T-helper 2 cell treated with Interferon-gamma antibody and Interleukin-4, amounts not matched to agents 5 μg/mL and 100 μg/mL, for 36 hours (primary cell): ENCODE data around the gene LCA5L.
A peak's percentile ranks its signal among the peaks of the same experiment; 100 is the strongest.
"Not testable (repeated sequence)": the region's sequence is repeated elsewhere in the genome, so short reads cannot be mapped to it uniquely, and the experiment has no call there.

Experiments used
- DNase-seq: peaks from one replicate; pipeline ENCODE4 v3.0.0; 2021; ENCODE audit warnings: low spot score
- H3K27ac Mint-ChIP-seq: one replicate; pipeline ENCODE4 v1.8.0; 2021; ENCODE audit warnings: mild to moderate bottlenecking, mixed read lengths
- H3K27me3 Mint-ChIP-seq: one replicate; pipeline ENCODE4 v1.8.0; 2021; ENCODE audit warnings: low read depth, mixed read lengths
- H3K36me3 Mint-ChIP-seq: one replicate; pipeline ENCODE4 v1.8.0; 2021; ENCODE audit warnings: low read depth, mixed read lengths
- H3K4me1 Mint-ChIP-seq: one replicate; pipeline ENCODE4 v1.8.0; 2021; ENCODE audit warnings: low read depth, mixed read lengths
- H3K4me3 Mint-ChIP-seq: one replicate; pipeline ENCODE4 v1.8.0; 2022; ENCODE audit warnings: mild to moderate bottlenecking, moderate library complexity, mixed read lengths
- H3K9me3 Mint-ChIP-seq: one replicate; pipeline ENCODE4 v1.8.0; 2021; ENCODE audit warnings: mixed read lengths

The LCA5L gene

DNA sequence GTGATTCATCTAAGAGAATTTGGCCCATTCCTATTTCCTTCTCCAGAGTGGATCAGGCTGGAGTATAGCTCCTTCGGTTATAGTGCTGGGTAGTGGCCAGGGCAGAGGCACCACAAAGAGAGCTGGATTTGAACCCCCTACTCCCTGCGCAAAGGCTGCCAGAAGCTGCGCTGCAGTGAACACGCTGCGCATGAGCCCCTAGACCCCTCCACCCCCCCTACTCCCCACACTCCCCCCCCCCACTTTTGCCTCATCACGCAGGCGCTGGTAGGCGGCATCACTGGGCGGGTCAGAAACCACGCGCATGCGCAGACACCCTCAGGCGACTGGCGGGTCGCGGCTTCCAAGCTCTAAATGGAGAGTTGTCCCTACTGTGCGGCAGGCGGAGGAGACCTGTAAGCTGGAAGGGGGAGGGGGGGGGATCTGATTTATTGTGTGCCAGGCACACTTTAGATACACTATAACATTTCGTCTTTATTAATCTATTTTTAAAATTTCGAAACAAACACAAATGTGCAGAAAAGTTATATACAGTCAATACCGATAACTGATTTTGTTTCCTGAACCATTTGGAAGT lies 58.0 kb downstream of the LCA5L start:
- H3K27me3 Mint-ChIP-seq: no peaks in the 10 kb centered on the region
- peak; percentile 85 for DNase-seq
- peak overlapping the region; percentile 83 for H3K4me3 Mint-ChIP-seq
- peaks cover 5% of the 10 kb centered on the region for H3K36me3 Mint-ChIP-seq
- peaks cover 29% of the 10 kb centered on the region for H3K4me1 Mint-ChIP-seq
- H3K9me3 Mint-ChIP-seq: no peaks in the 10 kb centered on the region
- H3K27ac Mint-ChIP-seq: peak overlapping the region; percentile 88

DNA sequence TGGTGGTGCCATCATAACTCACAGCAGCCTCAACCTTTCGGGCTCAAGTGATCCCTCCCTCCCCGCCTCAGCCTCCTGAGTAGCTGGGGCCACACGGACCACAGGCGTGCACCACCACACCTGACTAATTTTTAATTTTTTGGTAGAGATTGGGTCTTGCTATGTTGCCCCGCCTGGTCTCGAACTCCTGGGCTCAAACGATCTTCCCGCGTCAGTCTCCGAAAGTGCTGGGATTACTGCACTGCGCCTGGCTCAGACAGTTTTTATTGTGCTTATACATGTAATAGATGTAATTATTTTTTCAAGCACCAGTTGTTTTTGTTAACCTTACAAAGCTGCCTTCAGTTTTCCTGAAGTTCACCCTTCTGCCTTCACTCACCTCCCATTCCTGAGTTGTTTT lies 58.7 kb downstream of the LCA5L start:
- peak overlapping the region; percentile 88 for H3K27ac Mint-ChIP-seq
- H3K9me3 Mint-ChIP-seq: no peaks in the 10 kb centered on the region
- peak overlapping the region; percentile 83 for H3K4me3 Mint-ChIP-seq
- H3K36me3 Mint-ChIP-seq: peaks cover 2% of the 10 kb centered on the region
- no peaks in the 10 kb centered on the region for H3K27me3 Mint-ChIP-seq
- DNase-seq: no peak
- H3K4me1 Mint-ChIP-seq: peaks cover 32% of the 10 kb centered on the region

DNA sequence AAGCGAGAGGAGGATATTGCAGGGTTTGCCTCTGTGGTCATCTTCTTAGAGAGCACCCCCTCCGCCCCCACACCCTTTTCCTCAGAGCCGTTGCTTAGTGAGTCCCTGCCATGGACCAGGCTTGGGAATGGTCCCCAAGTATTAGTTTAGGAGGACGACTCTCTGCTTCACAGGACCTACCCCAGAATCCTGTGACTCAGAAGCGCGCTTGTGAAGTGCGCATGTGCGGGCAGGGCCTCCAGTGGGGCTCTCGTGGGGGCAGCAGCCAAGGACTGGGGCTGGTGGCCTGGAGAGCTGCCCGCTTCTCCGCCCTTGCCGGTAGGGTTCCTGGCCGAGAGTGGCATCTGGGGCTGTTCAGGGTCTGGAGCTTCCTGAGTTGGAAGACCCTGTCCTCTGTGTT lies 59.4 kb downstream of the LCA5L start:
- H3K36me3 Mint-ChIP-seq: peaks cover 2% of the 10 kb centered on the region
- no peaks in the 10 kb centered on the region for H3K27me3 Mint-ChIP-seq
- peak overlapping the region; percentile 71 for H3K4me3 Mint-ChIP-seq
- H3K9me3 Mint-ChIP-seq: no peaks in the 10 kb centered on the region
- peaks cover 35% of the 10 kb centered on the region for H3K4me1 Mint-ChIP-seq
- H3K27ac Mint-ChIP-seq: peak overlapping the region; percentile 69
- DNase-seq: no peak

DNA sequence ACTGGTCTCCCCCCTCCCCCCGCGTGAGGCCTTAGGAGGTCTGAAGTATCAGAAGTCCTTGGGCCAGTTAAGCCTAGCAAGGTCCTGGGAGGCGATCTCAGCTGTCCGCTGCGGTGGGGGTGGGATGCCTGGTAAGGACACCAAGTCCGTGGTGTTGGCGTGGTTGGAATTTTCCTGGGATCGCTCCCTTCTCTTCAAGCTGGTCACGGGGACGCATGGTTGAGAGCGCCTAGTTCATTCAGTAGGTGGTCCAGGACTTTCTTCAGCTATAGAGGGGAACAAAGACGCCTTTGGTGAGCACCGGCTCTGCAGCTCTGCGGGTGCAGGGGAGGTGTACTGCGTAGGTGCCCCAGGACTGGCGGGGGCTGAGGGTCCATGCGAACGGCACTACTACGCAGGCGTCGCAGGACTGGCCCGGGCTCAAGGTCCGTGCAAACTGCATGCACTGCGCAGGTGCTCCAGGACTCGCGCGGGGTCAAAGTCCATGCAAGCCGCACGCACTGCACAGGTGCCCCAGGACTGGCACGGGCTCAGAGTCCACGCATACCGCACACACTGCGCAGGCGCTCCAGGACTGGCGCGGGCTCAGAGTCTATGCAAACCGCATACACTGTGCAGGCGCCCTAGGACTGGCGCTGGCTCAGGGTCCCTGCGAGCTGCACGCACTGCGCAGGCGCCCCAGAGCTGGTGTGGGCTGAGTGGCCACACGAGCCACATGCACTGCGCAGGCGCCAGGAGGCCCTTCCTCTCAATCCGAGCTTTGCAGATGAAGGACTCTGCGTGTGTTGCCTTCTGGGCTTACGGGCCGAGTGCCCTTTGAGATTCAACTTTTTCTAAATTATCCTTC lies 60.1 kb downstream of the LCA5L start:
- Mint-ChIP-seq H3K27ac (peak overlapping the region; percentile 69), H3K4me1 (peaks cover 39% of the 10 kb centered on the region), H3K27me3 (no peaks in the 10 kb centered on the region), H3K9me3 (no peaks in the 10 kb centered on the region), H3K4me3 (peak overlapping the region; percentile 71), H3K36me3 (peaks cover 2% of the 10 kb centered on the region)
- peak; percentile 79 for DNase-seq

DNA sequence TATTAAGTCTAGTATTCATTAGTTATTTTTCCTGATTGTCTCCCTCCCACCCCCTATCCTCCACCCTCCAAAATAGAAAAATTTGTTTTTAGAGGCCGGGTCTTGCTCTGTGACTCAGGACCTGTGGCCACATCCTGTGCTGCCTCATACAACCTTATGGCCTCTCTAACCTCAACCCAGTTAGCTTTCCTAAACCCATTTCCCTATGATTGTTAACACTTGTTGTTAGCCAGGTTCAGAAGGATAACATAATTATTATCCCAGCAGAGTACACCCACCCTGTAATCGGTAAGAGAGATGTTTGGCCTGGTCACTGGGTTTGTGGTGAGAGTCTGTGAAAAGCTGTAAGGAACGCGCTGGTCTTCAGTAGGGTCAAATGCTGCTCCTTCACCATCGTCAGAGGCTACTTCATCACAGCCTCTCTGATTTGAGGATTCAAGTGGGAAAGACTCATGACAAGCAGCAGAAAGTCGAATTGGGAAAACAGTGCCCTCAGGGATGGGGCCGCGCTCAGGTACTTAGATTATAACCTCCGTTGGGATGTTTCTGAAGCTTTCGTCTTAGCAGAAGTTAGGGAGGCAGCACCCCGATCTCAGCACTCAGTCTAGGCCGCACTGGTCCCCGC lies 60.8 kb downstream of the LCA5L start:
- no peaks in the 10 kb centered on the region for H3K9me3 Mint-ChIP-seq
- DNase-seq: no peak
- peaks cover 2% of the 10 kb centered on the region for H3K36me3 Mint-ChIP-seq
- peak overlapping the region; percentile 32 for H3K4me3 Mint-ChIP-seq
- H3K27ac Mint-ChIP-seq: peak overlapping the region; percentile 49
- no peaks in the 10 kb centered on the region for H3K27me3 Mint-ChIP-seq
- peaks cover 39% of the 10 kb centered on the region for H3K4me1 Mint-ChIP-seq

DNA sequence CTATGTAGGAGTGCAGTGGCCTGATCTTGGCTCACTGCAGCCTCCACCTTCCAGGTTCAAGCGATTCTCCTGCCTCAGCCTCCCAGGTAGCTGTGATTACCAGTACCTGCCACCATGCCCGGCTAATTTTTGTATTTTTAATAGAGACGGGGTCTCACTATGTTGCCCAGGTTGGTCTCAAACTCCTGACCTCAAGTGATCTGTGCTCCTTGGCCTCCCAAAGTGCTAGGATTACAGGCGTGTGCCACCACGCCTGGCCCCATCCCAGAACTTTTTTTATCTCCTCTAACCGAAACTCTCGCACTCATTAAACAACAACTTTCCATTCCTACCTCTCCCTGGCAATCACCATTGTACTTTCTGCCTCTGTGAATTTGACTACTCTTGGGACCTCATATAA lies 63.5 kb downstream of the LCA5L start:
- not testable (repeated sequence) for H3K27me3 Mint-ChIP-seq, H3K36me3 Mint-ChIP-seq, DNase-seq, H3K9me3 Mint-ChIP-seq
- Mint-ChIP-seq H3K4me1 (peaks cover 21% of the 10 kb centered on the region), H3K4me3 (peak overlapping the region; percentile 22), H3K27ac (peak overlapping the region; percentile 23)

DNA sequence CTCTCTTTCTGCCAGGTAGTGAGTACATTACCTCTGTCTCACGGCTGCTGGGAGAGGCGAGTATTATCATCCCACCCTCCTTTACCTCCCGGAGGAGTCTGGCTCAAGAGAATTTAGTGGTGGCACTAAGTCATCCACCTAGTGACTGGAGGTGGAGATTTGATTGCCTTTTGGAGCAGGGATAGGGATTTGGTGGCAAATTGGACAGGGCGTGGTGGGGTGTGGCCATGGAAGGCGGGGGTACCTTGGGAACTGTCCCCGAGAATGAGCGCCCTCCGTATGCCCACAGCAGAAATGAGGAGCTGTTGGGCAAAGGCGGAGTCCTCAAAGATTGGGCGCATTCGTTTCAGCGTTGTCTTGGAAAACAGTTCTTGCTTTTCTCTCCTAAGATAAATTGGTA lies 64.6 kb downstream of the LCA5L start:
- Mint-ChIP-seq H3K36me3 (peaks cover 2% of the 10 kb centered on the region), H3K4me3 (peak overlapping the region; percentile 94), H3K4me1 (peaks cover 19% of the 10 kb centered on the region), H3K27me3 (no peaks in the 10 kb centered on the region), H3K9me3 (no peaks in the 10 kb centered on the region), H3K27ac (peak overlapping the region; percentile 88)
- no peak for DNase-seq

DNA sequence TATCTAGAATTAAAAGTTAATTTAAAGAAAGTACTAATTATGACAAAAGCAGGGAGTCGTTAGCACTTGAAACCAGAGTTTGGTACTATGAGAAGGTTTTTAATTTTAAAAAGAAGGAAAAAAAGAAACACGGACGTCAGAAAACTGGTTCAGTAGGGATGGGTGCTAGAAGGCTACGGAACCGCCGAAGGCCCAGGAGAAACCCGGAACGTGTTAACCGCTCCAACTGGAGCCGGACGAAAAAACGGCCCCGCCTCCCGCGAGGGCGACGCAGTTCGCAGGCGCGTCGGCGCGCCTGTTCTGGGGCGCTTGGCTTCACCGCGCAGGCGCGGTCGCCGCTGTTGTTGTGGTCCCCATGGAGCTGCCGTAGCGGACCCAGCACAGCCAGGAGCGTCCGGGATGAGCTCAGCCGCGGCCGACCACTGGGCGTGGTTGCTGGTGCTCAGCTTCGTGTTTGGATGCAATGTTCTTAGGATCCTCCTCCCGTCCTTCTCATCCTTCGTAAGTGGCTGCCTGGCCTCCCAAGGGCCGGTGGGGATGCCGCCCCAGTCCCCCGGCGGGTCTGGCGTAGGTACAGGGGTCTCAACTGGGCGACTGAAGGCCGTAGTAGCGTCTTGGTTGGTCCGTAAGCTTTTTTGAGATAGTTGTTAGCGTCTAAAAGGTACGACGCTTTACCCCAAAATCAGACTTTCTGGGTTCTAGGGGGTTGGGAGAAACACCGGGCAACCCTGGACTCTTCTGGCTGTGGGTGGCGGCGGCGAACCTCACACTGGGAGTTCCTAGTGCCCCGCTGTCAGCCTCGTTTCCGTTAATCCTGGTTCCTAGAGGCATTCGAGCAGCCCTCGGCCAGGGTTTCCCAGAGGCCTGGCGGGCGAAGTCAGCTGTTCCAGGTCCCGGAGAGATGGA lies 65.3 kb downstream of the LCA5L start:
- peak overlapping the region; percentile 94 for H3K4me3 Mint-ChIP-seq
- H3K4me1 Mint-ChIP-seq: peaks cover 17% of the 10 kb centered on the region
- no peaks in the 10 kb centered on the region for H3K9me3 Mint-ChIP-seq
- peak overlapping the region; percentile 88 for H3K27ac Mint-ChIP-seq
- DNase-seq: peak; percentile 95
- H3K27me3 Mint-ChIP-seq: peaks cover under 1% of the 10 kb centered on the region
- H3K36me3 Mint-ChIP-seq: peaks cover 2% of the 10 kb centered on the region

DNA sequence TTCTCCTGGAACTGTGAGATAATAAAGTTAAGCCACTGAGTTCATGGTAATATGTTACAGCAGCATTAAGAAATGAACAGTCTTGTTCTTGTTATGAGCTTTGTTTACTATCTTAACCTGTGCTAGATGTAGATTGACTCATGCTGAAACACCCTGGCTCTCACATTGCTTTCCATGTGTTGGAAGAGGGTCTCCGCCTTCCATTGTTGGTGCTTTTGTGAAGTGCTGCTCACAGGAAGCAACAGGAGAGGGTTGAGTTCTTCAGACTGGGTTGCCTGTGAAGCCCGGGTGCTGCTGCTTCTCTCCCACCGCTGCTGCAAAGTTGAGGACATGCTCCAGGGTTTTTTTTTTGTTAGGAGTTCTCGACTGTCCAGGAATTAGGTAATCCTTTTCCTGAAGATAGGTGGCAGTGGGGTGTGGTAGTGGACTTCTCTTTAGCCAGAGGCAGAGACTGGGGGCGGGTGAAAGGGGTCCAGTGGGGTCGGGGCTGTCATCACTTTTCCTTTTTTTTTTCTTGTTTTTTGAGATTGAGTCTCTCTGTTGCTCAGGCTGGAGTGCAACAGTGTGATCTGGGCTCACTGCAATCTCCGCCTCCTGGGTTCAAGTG lies 68.0 kb downstream of the LCA5L start:
- no peak for DNase-seq
- Mint-ChIP-seq H3K27me3 (peaks cover 9% of the 10 kb centered on the region), H3K27ac (no peak overlapping the region), H3K36me3 (peaks cover 2% of the 10 kb centered on the region), H3K4me1 (peaks cover 12% of the 10 kb centered on the region), H3K9me3 (no peaks in the 10 kb centered on the region), H3K4me3 (no peak overlapping the region)

DNA sequence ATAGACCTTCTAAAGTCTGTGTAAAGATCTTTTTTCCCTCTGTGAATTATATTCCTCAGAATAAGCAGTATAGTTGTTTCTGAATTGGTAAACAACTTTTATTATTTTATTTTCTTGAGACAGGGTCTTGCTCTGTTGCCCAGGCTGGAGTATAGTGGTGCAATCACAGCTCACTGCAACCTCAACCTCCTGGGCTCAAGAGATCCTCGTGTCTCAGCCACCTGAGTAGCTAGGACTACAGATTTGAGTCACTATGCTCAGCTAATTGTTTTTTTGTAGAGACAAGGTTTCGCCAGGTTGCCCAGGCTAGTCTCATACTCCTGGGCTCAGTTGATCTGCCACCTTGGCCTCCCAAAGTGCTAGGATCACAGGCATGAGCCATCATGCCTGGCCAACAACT lies 70.1 kb downstream of the LCA5L start:
- Mint-ChIP-seq H3K4me3 (no peak overlapping the region), H3K4me1 (peaks cover 3% of the 10 kb centered on the region), H3K27me3 (peaks cover 9% of the 10 kb centered on the region), H3K36me3 (no peaks in the 10 kb centered on the region), H3K9me3 (no peaks in the 10 kb centered on the region), H3K27ac (no peak overlapping the region)
- no peak for DNase-seq

DNA sequence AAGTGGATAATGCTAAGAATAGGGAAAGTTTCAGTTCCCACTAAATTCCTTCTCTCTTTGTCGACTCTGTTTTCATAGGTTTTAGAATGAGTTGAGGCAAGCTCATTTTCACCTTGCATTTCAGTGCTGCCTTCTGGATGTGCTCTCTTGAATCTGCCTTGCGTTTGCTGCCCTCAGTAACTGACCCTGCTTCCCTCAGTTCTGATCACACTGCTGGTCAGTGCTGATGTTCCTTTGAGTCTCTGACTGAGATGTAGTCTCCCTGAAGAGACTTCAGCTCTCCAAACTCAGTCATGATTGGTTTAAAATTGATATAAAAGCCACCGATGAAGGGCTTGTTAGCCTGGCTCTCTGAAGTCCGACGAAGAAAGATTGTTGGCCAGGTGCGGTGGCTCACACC lies 71.5 kb downstream of the LCA5L start:
- Mint-ChIP-seq H3K27me3 (peaks cover 9% of the 10 kb centered on the region), H3K36me3 (no peaks in the 10 kb centered on the region), H3K4me1 (peaks cover 3% of the 10 kb centered on the region), H3K27ac (no peak overlapping the region), H3K9me3 (no peaks in the 10 kb centered on the region), H3K4me3 (no peak overlapping the region)
- no peak for DNase-seq

DNA sequence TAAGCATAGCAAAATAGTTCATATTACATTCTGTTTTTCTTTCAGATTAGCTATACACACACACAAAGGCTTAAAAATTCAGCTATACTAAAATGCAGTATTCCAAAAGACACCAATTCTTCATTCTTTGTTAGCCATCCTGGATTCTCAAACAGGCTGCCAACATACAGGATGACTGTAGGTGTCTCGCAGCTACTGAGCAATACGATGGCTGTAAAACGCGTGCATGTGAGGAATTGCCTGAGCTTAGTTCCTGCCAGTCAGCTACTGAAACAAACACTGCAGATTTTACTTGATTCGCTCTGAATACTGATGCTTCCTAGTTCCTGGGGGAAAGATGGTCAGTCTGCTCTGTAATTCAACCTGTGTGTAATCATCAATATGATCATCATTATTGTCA lies 71.9 kb downstream of the LCA5L start:
- Mint-ChIP-seq H3K27ac (no peak overlapping the region), H3K4me1 (peaks cover 3% of the 10 kb centered on the region), H3K27me3 (peaks cover 9% of the 10 kb centered on the region), H3K4me3 (no peak overlapping the region), H3K36me3 (no peaks in the 10 kb centered on the region), H3K9me3 (no peaks in the 10 kb centered on the region)
- DNase-seq: no peak

DNA sequence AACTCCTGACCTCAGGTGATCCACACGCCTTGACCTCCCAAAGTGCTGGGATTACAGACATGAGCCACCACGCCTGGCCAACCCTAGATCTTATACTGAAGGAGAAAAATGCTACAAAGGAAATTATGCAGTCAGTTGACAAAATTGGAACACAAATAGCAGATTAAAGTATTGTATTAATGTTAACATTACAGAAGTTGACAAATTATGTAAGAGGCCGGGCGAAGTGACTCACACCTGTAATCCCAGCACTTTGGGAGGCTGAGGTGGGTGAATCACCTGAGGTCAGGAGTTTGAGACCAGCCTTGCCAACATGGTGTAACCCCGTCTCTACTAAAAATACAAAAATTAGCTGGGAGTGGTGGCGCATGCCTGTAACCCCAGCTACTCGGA lies 75.7 kb downstream of the LCA5L start:
- DNase-seq, H3K4me1 Mint-ChIP-seq, H3K9me3 Mint-ChIP-seq, H3K36me3 Mint-ChIP-seq, H3K27ac Mint-ChIP-seq, H3K4me3 Mint-ChIP-seq: not testable (repeated sequence)
- H3K27me3 Mint-ChIP-seq: peaks cover 10% of the 10 kb centered on the region
